NCI-H446 treated with DMSO at 0.1 percent for 48 hours (cell line): ENCODE results near the gene TMEM98.
"Not testable (repeated sequence)": the region's sequence is repeated elsewhere in the genome, so short reads cannot be mapped to it uniquely, and the experiment has no call there.

Experiments
- DNase-seq: peaks from one replicate; lab custom pipeline; 2025; lab: John Stamatoyannopoulos, UW

Gene TMEM98

DNA sequence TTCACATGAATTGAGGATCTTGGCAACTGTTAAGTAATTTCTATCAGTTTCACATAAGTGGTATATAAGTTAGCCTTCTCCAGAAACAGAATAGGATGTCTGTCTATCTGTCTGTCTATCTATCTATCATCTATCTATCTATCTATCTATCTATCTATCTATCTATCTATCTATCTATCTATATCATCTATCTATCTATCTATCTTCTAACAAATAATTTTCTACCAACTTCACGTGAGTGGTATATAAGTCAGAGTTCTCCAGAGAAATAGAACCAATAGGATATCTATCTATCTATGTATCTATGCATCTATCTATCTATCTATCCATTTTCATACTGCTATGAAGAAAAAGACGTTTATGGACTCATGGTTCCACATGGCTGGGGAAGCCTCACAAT, 52.3 kb downstream of the TMEM98 start:
- no peak for DNase-seq

GRCh38 chr17:32981611-32982010, 53.7 kb downstream of the TMEM98 start:
- DNase-seq = not testable (repeated sequence)

- no peak for DNase-seq
Observed at GRCh38 chr17:32985050-32985756, 57.2 kb downstream of the TMEM98 start.

DNA sequence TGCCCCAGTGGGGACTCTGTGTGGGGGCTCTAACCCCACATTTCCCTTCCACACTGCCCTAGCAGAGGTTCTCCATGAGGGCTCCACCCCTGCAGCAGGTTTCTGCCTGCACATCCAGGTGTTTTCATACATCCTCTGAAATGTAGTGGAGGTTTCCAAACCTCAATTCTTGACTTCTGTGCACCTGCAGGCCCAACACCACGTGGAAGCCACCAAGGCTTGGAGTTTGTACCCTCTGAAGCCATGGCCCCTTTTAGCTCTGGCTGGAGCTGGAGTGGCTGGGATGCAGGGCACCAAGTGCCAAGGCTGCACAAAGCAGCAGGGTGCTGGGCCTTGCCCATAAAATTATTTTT, 59.5 kb downstream of the TMEM98 start:
- DNase-seq = not testable (repeated sequence)

DNA sequence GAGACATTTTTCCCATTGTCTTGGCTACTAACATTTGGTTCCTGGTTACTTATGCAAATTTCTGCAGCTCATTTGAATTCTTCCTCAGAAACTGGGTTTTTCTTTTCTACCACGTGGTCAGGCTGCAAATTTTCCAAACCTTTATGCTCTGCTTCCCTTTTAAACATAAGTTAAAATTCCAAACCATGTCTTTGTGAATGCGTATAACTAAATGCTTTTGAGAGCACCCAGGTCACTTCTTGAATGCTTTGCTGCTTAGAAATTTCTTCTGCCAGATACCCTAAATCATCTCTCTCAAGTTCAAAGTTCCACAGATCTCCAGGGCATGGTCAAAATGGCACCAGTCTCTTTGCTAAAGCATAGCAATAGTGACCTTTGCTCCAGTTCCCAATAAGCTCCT, 59.9 kb downstream of the TMEM98 start:
- DNase-seq = not testable (repeated sequence)

GRCh38 chr17:32988481-32989101, 60.6 kb downstream of the TMEM98 start:
- DNase-seq = no peak

- no peak for DNase-seq
Observed at GRCh38 chr17:32992321-32993033, 64.5 kb downstream of the TMEM98 start.

DNA sequence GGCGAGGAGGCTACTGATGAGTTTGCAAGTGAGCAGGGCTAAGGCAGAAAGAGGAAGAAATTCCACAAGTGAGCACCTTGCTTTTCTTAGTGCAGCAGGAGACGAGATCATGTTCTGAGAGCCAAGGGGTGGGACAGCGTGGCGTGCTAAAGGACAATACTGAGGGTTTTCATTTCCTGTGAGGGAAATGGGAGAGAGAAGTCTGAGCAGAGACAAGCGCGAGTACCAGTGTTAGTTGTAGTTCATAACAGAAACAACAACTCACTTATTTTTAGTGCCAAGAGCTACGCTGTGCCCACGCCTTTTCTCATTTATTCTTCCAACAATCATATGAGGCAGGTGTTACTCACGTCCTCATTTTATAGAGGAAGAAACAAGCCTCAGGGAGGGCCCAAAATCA, 66.0 kb downstream of the TMEM98 start:
- no peak for DNase-seq
